Mesothelial cell of epicardium (in vitro differentiated cells): Measurements from ENCODE around the gene AEBP2. TPM values are rescaled to one million over a fixed set of nuclear protein-coding genes. Genes with fewer than 3 reads are reported as not detected.
"Not testable (repeated sequence)": the region's sequence is repeated elsewhere in the genome, so short reads cannot be mapped to it uniquely, and the experiment has no call there.

Source experiments
- DNase-seq, 2 experiments: peaks; one replicate each; pipeline ENCODE4 v3.0.0; 2021; ENCODE audit warnings: low spot score in 2 of 2; ENCODE audit not compliant: unreplicated experiment in 2 of 2
- H3K27ac Mint-ChIP-seq: 2 replicates; pipeline ENCODE4 v1.8.0; 2021; ENCODE audit warnings: mixed read lengths
- H3K27me3 Mint-ChIP-seq: 2 replicates; pipeline ENCODE4 v1.8.0; 2021; ENCODE audit warnings: low read depth, mixed read lengths
- H3K36me3 Mint-ChIP-seq: 2 replicates; pipeline ENCODE4 v1.8.0; 2021; ENCODE audit warnings: mixed read lengths
- H3K4me1 Mint-ChIP-seq: 2 replicates; pipeline ENCODE4 v1.8.0; 2021; ENCODE audit warnings: mixed read lengths
- H3K4me3 Mint-ChIP-seq: 2 replicates; pipeline ENCODE4 v1.8.0; 2021; ENCODE audit warnings: mild to moderate bottlenecking, moderate library complexity, mixed read lengths
- H3K9me3 Mint-ChIP-seq: 2 replicates; pipeline ENCODE4 v1.8.0; 2021; ENCODE audit warnings: mixed read lengths
- CTCF ChIP-seq: fragments of 200-600 bp; sonication (generic); IDR thresholded peaks from one replicate; pipeline ENCODE4 v1.5.0; 2021; ENCODE audit warnings: antibody characterized with exemption; ENCODE audit not compliant: unreplicated experiment
- total RNA-seq: library from RNA; stranded (reverse); gene quantifications from 3 replicates; pipeline ENCODE4 v1.2.1, GENCODE V29; 2021

The AEBP2 gene
- total RNA-seq, 1 donor from 2014 or later, result 59.7 TPM

DNA sequence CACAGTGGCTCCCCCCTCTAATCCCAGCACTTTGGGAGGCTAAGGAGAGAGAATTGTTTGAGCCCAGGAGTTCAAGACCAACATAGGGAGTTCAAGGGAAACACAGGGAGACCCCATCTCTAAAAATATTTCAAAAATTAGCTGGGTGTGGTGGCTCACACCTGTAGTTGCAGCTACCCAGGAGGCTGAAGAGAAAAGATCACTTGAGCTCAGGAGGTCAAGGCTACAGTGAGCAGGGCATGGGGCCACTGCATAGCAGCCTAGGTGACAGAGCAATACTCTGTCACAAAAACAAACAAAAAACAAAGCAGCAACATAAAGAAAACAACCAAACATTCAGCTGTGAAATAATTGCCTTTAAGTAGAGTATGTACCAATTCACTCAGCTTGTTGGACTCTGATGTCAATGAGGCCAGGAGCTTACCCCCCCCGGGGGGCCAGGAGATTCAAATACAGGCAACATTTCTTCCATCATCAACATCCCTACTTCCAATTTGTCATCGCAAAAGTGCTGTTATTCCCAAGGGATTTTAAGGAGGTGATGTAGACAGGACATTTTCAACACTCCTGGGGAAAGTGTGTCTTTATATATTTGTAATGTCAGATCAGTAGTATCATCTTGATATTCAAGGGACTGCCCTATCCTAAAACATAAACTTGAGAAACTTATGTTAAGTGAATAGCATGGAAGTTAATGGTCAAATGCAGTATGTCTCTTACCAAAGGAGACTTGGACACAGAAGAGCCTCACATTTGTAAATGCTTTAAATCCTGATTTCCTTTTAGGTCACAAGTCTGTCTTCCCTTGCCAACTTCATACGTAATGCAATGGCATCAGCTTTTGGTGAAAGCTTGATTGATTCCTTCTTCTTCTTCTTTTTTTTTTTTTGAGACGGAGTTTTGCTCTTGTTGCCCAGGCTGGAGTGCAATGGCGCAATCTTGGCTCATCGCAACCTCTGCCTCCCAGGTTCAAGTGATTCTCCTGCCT lies 40.6 kb upstream of the AEBP2 start:
- Mint-ChIP-seq H3K27ac (no peak overlapping the region), H3K4me1 (peaks cover 8% of the 10 kb centered on the region), H3K27me3 (no peaks in the 10 kb centered on the region), H3K36me3 (no peaks in the 10 kb centered on the region), H3K4me3 (no peak overlapping the region), H3K9me3 (no peaks in the 10 kb centered on the region)
- no peak for TF ChIP-seq CTCF
- no peak for DNase-seq

GRCh38 chr12:19400649-19401285 lies 38.5 kb upstream of the AEBP2 start:
- H3K4me1 Mint-ChIP-seq, DNase-seq, H3K36me3 Mint-ChIP-seq, H3K27ac Mint-ChIP-seq, H3K4me3 Mint-ChIP-seq, H3K27me3 Mint-ChIP-seq, H3K9me3 Mint-ChIP-seq: not testable (repeated sequence)

DNA sequence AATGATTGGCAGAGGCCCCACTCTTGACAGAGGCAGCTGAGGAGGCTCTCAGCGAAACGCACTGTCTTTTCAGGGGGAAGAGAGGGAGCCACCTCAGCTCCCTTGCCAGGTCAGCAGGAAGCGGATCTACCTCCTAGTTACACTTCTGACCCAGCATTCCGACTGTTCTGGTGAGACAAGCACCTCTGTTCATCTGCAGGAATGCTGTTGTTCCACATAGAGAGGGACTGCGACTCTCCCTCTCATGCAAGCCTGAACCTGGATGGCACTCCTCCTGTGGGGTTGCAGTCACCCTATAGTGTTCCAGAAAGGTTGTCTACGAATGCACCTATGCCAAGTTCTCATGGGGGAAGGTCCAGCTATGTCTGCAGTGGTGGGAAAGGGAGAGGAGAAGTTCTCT lies 37.1 kb upstream of the AEBP2 start:
- Mint-ChIP-seq H3K4me3 (no peak overlapping the region), H3K27ac (no peak overlapping the region), H3K4me1 (peaks cover 8% of the 10 kb centered on the region), H3K27me3 (no peaks in the 10 kb centered on the region), H3K36me3 (no peaks in the 10 kb centered on the region), H3K9me3 (peaks cover 4% of the 10 kb centered on the region)
- DNase-seq, result no peak
- TF ChIP-seq CTCF, result no peak

GRCh38 chr12:19402743-19403431 lies 36.4 kb upstream of the AEBP2 start:
- DNase-seq, result no peak
- Mint-ChIP-seq H3K27me3 (no peaks in the 10 kb centered on the region), H3K27ac (no peak overlapping the region), H3K4me3 (no peak overlapping the region), H3K36me3 (no peaks in the 10 kb centered on the region), H3K4me1 (peaks cover 8% of the 10 kb centered on the region), H3K9me3 (peaks cover 4% of the 10 kb centered on the region)
- no peak for TF ChIP-seq CTCF

- DNase-seq, result no peak
- peaks cover 4% of the 10 kb centered on the region for H3K9me3 Mint-ChIP-seq
- no peak overlapping the region for H3K27ac Mint-ChIP-seq
- H3K36me3 Mint-ChIP-seq, result no peaks in the 10 kb centered on the region
- no peaks in the 10 kb centered on the region for H3K27me3 Mint-ChIP-seq
- peaks cover 11% of the 10 kb centered on the region for H3K4me1 Mint-ChIP-seq
- TF ChIP-seq CTCF, result no peak
- H3K4me3 Mint-ChIP-seq, result no peak overlapping the region
Measured at GRCh38 chr12:19404242-19404880, 34.9 kb upstream of the AEBP2 start.
